HepG2 (cell line): Measurements from ENCODE around the gene MINDY1. TPM values are rescaled to one million over a fixed set of nuclear protein-coding genes. Genes with fewer than 3 reads are reported as not detected.

Experiments used
- AGO1 ChIP-seq: fragments of 200-400 bp; formaldehyde crosslinking; IDR thresholded peaks from 2 replicates; pipeline ENCODE4 v1.6.1; 2017; ENCODE audit warnings: mild to moderate bottlenecking, low read depth, low read length, moderate library complexity; ENCODE audit not compliant: poor library complexity, severe bottlenecking
- KLF9 ChIP-seq: IDR thresholded peaks from 2 replicates; pipeline ENCODE4 v1.6.1; 2016; ENCODE audit warnings: low read depth
- MXD4 ChIP-seq: IDR thresholded peaks from 2 replicates; pipeline ENCODE4 v1.6.1; 2016; ENCODE audit warnings: mild to moderate bottlenecking, missing biosample characterization, missing genetic modification reagents
- NFAT5 ChIP-seq: sonication (generic); formaldehyde crosslinking; IDR thresholded peaks from 2 replicates; pipeline ENCODE4 v1.4.0; 2020; ENCODE audit warnings: missing genetic modification reagents
- POLR2AphosphoS2 ChIP-seq: IDR thresholded peaks from 2 replicates; pipeline ENCODE4 v1.6.1; 2011; ENCODE audit warnings: low read depth, low read length, improper control_type of control experiment
- STAT5B ChIP-seq: sonication (generic); formaldehyde crosslinking; IDR thresholded peaks from 2 replicates; pipeline ENCODE4 v1.4.0; 2020; ENCODE audit warnings: missing genetic modification reagents
- TBX3 ChIP-seq: fragments of 450-650 bp; IDR thresholded peaks from 2 replicates; pipeline ENCODE4 v1.6.1; 2017; ENCODE audit warnings: antibody characterized with exemption, mild to moderate bottlenecking, inconsistent platforms, borderline replicate concordance
- ZNF10 ChIP-seq: sonication (generic); formaldehyde crosslinking; IDR thresholded peaks from 2 replicates; pipeline ENCODE4 v1.4.0; 2020; ENCODE audit warnings: mild to moderate bottlenecking, low read depth, missing genetic modification reagents, borderline replicate concordance
- ZNF160 ChIP-seq: sonication (generic); formaldehyde crosslinking; IDR thresholded peaks from 2 replicates; pipeline ENCODE4 v1.8.0; 2022; ENCODE audit warnings: mild to moderate bottlenecking, inconsistent platforms, missing genetic modification reagents
- ZNF333 ChIP-seq: sonication (generic); formaldehyde crosslinking; IDR thresholded peaks from 2 replicates; pipeline ENCODE4 v1.4.0; 2020; ENCODE audit warnings: mild to moderate bottlenecking, missing genetic modification reagents, borderline replicate concordance
- ZNF407 ChIP-seq: sonication (generic); formaldehyde crosslinking; IDR thresholded peaks from one replicate; pipeline ENCODE4 v1.5.1; 2020; ENCODE audit warnings: mild to moderate bottlenecking, missing genetic modification reagents; ENCODE audit errors: not compliant biosample characterization
- ZNF598 ChIP-seq: sonication (generic); formaldehyde crosslinking; IDR thresholded peaks from 2 replicates; pipeline ENCODE4 v1.5.1; 2020; ENCODE audit warnings: mild to moderate bottlenecking, missing genetic modification reagents, borderline replicate concordance
- ZNF644 ChIP-seq: IDR thresholded peaks from 2 replicates; pipeline ENCODE4 v1.6.1; 2016; ENCODE audit warnings: low read depth
- ZNF749 ChIP-seq: sonication (generic); formaldehyde crosslinking; IDR thresholded peaks from 2 replicates; pipeline ENCODE4 v1.8.0; 2022; ENCODE audit warnings: mild to moderate bottlenecking, missing genetic modification reagents, moderate library complexity, borderline replicate concordance
- polyA plus RNA-seq, 8 experiments: library from polyadenylated mRNA; depleted of rRNA in 3 of 8; stranded (reverse) in 7 of 8; unstranded in 1 of 8; fragments of >200 nt; fragmentation: Illumina TruSeq in 4 of 8; extraction: Trizol in 4 of 8; gene quantifications; 2 replicates each; pipeline versions ENCODE4 v1.2.1 to v1.2.3, GENCODE V29; 2011 to 2016; ENCODE audit warnings: low read depth in 4 of 8, missing spikeins in 1 of 8, mixed read lengths in 1 of 8; ENCODE audit not compliant: insufficient read depth in 1 of 8
- total RNA-seq, 5 experiments: library from RNA; depleted of rRNA; stranded (reverse); fragments of >200 nt; fragmentation: Illumina TruSeq; extraction: Trizol; gene quantifications; 2 replicates each; pipeline ENCODE4 v1.2.3, GENCODE V29; 2016; ENCODE audit warnings: low read depth in 1 of 5

MINDY1 gene
- total and polyA plus RNA-seq, 2 of the 13 experiments (the other 11 are each of a cell fraction or from before 2014, with no cell fraction given), result 11.1 to 15.0 TPM

GRCh38 chr1:151006327-151007052 lies at the start of gene MINDY1 (continued):
- peak; percentile 66; the same call in 1 of the 2 replicates for TF ChIP-seq ZNF644 (CRISPR knock-in tag)
- TF ChIP-seq ZNF10 (CRISPR knock-in tag), result no peak
- no peak for TF ChIP-seq ZNF749 (CRISPR knock-in tag)
- no peak for TF ChIP-seq ZNF160 (CRISPR knock-in tag)
- TF ChIP-seq NFAT5 (CRISPR knock-in tag), result no peak
- no peak for TF ChIP-seq POLR2AphosphoS2
- no peak for TF ChIP-seq ZNF333
- TF ChIP-seq AGO1, result no peak
- no peak for TF ChIP-seq TBX3
- TF ChIP-seq STAT5B (CRISPR knock-in tag), result no peak
- no peak for TF ChIP-seq ZNF407
- TF ChIP-seq KLF9 (CRISPR knock-in tag), result no peak
- TF ChIP-seq MXD4 (CRISPR knock-in tag), result no peak
- no peak for TF ChIP-seq ZNF598
